ENCODE results near the gene GNB1. TPM values are rescaled to one million over a fixed set of nuclear protein-coding genes. Genes with fewer than 3 reads are reported as not detected.
A peak's percentile ranks its signal among the peaks of the same experiment; 100 is the strongest.

The GNB1 gene
- total and polyA plus RNA-seq, 2 of the 4 experiments (the other 2 are of a cell fraction): 73.5 to 371 TPM

GRCh38 chr1:1776672-1777582, 114.0 kb downstream of the GNB1 start:
- Histone ChIP-seq H2AFZ (replicated peaks; ENCODE audit: low read length, poor library complexity) (no peak overlapping the region), H3K9me1 (ENCODE audit: insufficient read depth, low read length) (peaks cover 9% of the 10 kb centered on the region), H4K8ac (ENCODE audit: low read depth in 2 of 2, low read length in 2 of 2) (peak overlapping the region in 1 of 2 experiments; percentile 82; a peak in 1 of 4 replicates), H3K9me3 (ENCODE audit: control insufficient read depth, insufficient read depth, low read length) (no peaks in the 10 kb centered on the region), H2BK20ac (ENCODE audit: low read depth, low read length) (no peak overlapping the region), H4K20me1 (ENCODE audit: insufficient read depth, low read length) (peaks cover 24% of the 10 kb centered on the region), H3K4ac (ENCODE audit: low read depth, low read length) (no peak overlapping the region), H3K56ac (ENCODE audit: extremely low read depth, insufficient read depth, low read length) (no peak overlapping the region), H2BK120ac (ENCODE audit: low read depth, low read length) (no peak overlapping the region), H3K27me3 (ENCODE audit: control insufficient read depth, insufficient read depth, low read length) (no peaks in the 10 kb centered on the region), H4K91ac (ENCODE audit: insufficient read depth, low read depth, low read length) (no peak overlapping the region), H3K4me2 (ENCODE audit: low read depth, low read length) (peak overlapping the region; percentile 91), H3K18ac (ENCODE audit: low read depth, low read length) (no peak overlapping the region), H3K9ac (ENCODE audit: low read depth, low read length) (peak overlapping the region; percentile 80), H3K36me3 (ENCODE audit: control insufficient read depth, insufficient read depth, low read length) (peaks cover 5% of the 10 kb centered on the region), H3K79me1 (ENCODE audit: low read depth in 1 of 2, low read length in 2 of 2) (peaks cover 15 to 52% of the 10 kb centered on the region in 2 experiments; a peak in 3 of 4 replicates), H4K5ac (ENCODE audit: low read depth, low read length) (no peak overlapping the region), H3K27ac (ENCODE audit: insufficient read depth, low read length) (0 out of 2 replicates have a peak overlapping the region, but pooled peaks have one; percentile 67), H3K4me3 (ENCODE audit: insufficient read depth, low read depth, low read length) (peak overlapping the region; percentile 72), H3K23ac (ENCODE audit: low read depth, low read length) (peak overlapping the region; percentile 4), H3K4me1 (ENCODE audit: control insufficient read depth, insufficient read depth, low read length) (peaks cover 16% of the 10 kb centered on the region), H2AK9ac (replicated peaks; ENCODE audit: low read depth, low read length, poor library complexity) (no peak overlapping the region), H2BK15ac (ENCODE audit: low read depth, low read length) (no peak overlapping the region), H2BK5ac (ENCODE audit: low read depth, low read length, poor library complexity, severe bottlenecking) (no peak overlapping the region), H2AK5ac (ENCODE audit: low read depth, low read length) (no peak overlapping the region), H3K14ac (replicated peaks; ENCODE audit: low read depth, low read length) (peak overlapping the region; percentile 38; the same call in 1 of the 2 replicates)
- ATAC-seq (ENCODE audit: low read depth): no peak
- in situ Hi-C loops (cut with MboI; ENCODE audit: low sequenced_read_pairs) (no loop called here), dilution Hi-C loops (cut with HindIII; ENCODE audit: low sequenced_read_pairs, unreplicated experiment) (no loop called here), intact Hi-C loops (cut with micrococcal nuclease) (no loop called here)
- no peak for DNase-seq
- ChIA-PET POLR2A (ENCODE audit: unreplicated experiment) (no interaction called here), CTCF (interaction anchor here (0.6 to 1.1 kb wide), 3 partner anchors 11 to 111 kb away, joined by 5 to 8 read pairs (median 6); no protein-coding TSS in a partner anchor)
- BruUV-seq (replicated peaks): TSS peak; percentile 16
- TF ChIP-seq CHD1 (IDR thresholded peaks at IDR 0.05; ENCODE audit: low read depth, low read length): no peak
- no peak for TF ChIP-seq MAFK (IDR thresholded peaks at IDR 0.05; ENCODE audit: low read depth, low read length)
- TF ChIP-seq POLR2A (IDR thresholded peaks at IDR 0.05; ENCODE audit: low read depth, low read length): no peak
- TF ChIP-seq SMC3 (IDR thresholded peaks at IDR 0.05; ENCODE audit: low read depth, low read length): no peak
- no peak for TF ChIP-seq RFX5 (IDR thresholded peaks at IDR 0.05; ENCODE audit: low read depth, low read length)
- WGBS, 2 experiments (ENCODE audit: extremely low coverage in 2 of 2, insufficient read length in 1 of 2): 43% methylated on average over 1 of the region's 9 CpGs; no CpG with 5 or more reads in 1 of the 2 experiments

Measured in IMR-90 (cell line).